HepG2 (cell line): ENCODE data around the gene RTEL1. TPM values are rescaled to one million over a fixed set of nuclear protein-coding genes. Genes with fewer than 3 reads are reported as not detected.

Source experiments
- ATF2 ChIP-seq: sonication (generic); formaldehyde crosslinking; IDR thresholded peaks from 2 replicates; pipeline ENCODE4 v1.4.0; 2020; ENCODE audit warnings: missing genetic modification reagents
- ATF6 ChIP-seq: sonication (generic); formaldehyde crosslinking; conservative IDR thresholded peaks from 2 replicates; pipeline ENCODE4 v1.4.0; 2020; ENCODE audit warnings: missing genetic modification reagents
- BORCS8-MEF2B ChIP-seq: sonication (generic); formaldehyde crosslinking; IDR thresholded peaks from 2 replicates; pipeline ENCODE4 v1.8.0; 2022; ENCODE audit warnings: mild to moderate bottlenecking, missing genetic modification reagents
- GABPB1 ChIP-seq: IDR thresholded peaks from 2 replicates; pipeline ENCODE4 v1.6.1; 2016; ENCODE audit warnings: mild to moderate bottlenecking, missing genetic modification reagents, moderate library complexity, missing compliant biosample characterization
- GATA4 ChIP-seq: sonication (generic); IDR thresholded peaks from 2 replicates; pipeline ENCODE4 v1.6.1; 2016; ENCODE audit warnings: antibody characterized with exemption, low read depth, borderline replicate concordance
- GFI1 ChIP-seq: sonication (generic); formaldehyde crosslinking; IDR thresholded peaks from 2 replicates; pipeline ENCODE4 v1.5.0; 2020; ENCODE audit warnings: missing genetic modification reagents, mild to moderate bottlenecking, borderline replicate concordance
- GMEB1 ChIP-seq: sonication (generic); formaldehyde crosslinking; IDR thresholded peaks from 2 replicates; pipeline ENCODE4 v1.5.1; 2020; ENCODE audit warnings: missing genetic modification reagents, mild to moderate bottlenecking, borderline replicate concordance
- HOXA7 ChIP-seq: sonication (generic); formaldehyde crosslinking; IDR thresholded peaks from 2 replicates; pipeline ENCODE4 v1.8.1; 2022; ENCODE audit warnings: mild to moderate bottlenecking, missing genetic modification reagents, moderate library complexity
- IKZF5 ChIP-seq: IDR thresholded peaks from 2 replicates; pipeline ENCODE4 v1.6.1; 2018; ENCODE audit warnings: missing genetic modification reagents, mild to moderate bottlenecking, missing compliant biosample characterization
- KDM4B ChIP-seq: sonication (generic); formaldehyde crosslinking; IDR thresholded peaks from 2 replicates; pipeline ENCODE4 v1.4.0; 2020; ENCODE audit warnings: missing genetic modification reagents
- POLR2A ChIP-seq, 2 experiments: IDR thresholded peaks; 2 replicates each; pipeline ENCODE4 v1.6.1; 2011; ENCODE audit warnings: low read depth in 2 of 2, low read length in 2 of 2, mild to moderate bottlenecking in 1 of 2, moderate library complexity in 1 of 2; ENCODE audit not compliant: insufficient read depth in 1 of 2
- THAP9 ChIP-seq: sonication (generic); formaldehyde crosslinking; IDR thresholded peaks from 2 replicates; pipeline ENCODE4; 2020; ENCODE audit warnings: missing genetic modification reagents, mild to moderate bottlenecking, borderline replicate concordance
- XBP1 ChIP-seq: sonication (generic); formaldehyde crosslinking; IDR thresholded peaks from 2 replicates; pipeline ENCODE4 v1.5.0; 2020; ENCODE audit warnings: missing genetic modification reagents
- ZMAT3 ChIP-seq: sonication (generic); formaldehyde crosslinking; conservative IDR thresholded peaks from 2 replicates; pipeline ENCODE4 v1.7.0; 2021; ENCODE audit warnings: missing genetic modification reagents
- ZNF512 ChIP-seq: sonication (generic); formaldehyde crosslinking; IDR thresholded peaks from 2 replicates; pipeline ENCODE4 v1.4.0; 2020; ENCODE audit warnings: mild to moderate bottlenecking, missing genetic modification reagents
- ZNF788 ChIP-seq: sonication (generic); formaldehyde crosslinking; IDR thresholded peaks from 2 replicates; pipeline ENCODE4 v1.5.0; 2020; ENCODE audit warnings: mild to moderate bottlenecking, missing genetic modification reagents, borderline replicate concordance
- ZNF792 ChIP-seq: IDR thresholded peaks from 2 replicates; pipeline ENCODE4 v1.6.1; 2016
- ZNF878 ChIP-seq: sonication (generic); formaldehyde crosslinking; IDR thresholded peaks from 2 replicates; pipeline ENCODE4 v1.8.1; 2023; ENCODE audit warnings: mild to moderate bottlenecking, missing genetic modification reagents, moderate library complexity
- polyA plus RNA-seq, 8 experiments: library from polyadenylated mRNA; depleted of rRNA in 3 of 8; stranded (reverse) in 7 of 8; unstranded in 1 of 8; fragments of >200 nt; fragmentation: Illumina TruSeq in 4 of 8; extraction: Trizol in 4 of 8; gene quantifications; 2 replicates each; pipeline versions ENCODE4 v1.2.1 to v1.2.3, GENCODE V29; 2011 to 2016; ENCODE audit warnings: low read depth in 4 of 8, missing spikeins in 1 of 8, mixed read lengths in 1 of 8; ENCODE audit not compliant: insufficient read depth in 1 of 8
- total RNA-seq, 5 experiments: library from RNA; depleted of rRNA; stranded (reverse); fragments of >200 nt; fragmentation: Illumina TruSeq; extraction: Trizol; gene quantifications; 2 replicates each; pipeline ENCODE4 v1.2.3, GENCODE V29; 2016; ENCODE audit warnings: low read depth in 1 of 5

RTEL1 gene
- total and polyA plus RNA-seq, 2 of the 13 experiments (the other 11 are each of a cell fraction or from before 2014, with no cell fraction given), result 21.8 to 36.4 TPM

- TF ChIP-seq THAP9, result peak; percentile 70; the same call in 1 of the 2 replicates
- TF ChIP-seq IKZF5 (CRISPR knock-in tag), result peak; percentile 81
- peak; percentile 98 for TF ChIP-seq BORCS8-MEF2B
- peak; percentile 73; the same call in 1 of the 2 replicates for TF ChIP-seq ZMAT3
- peak; percentile 87; the same call in 1 of the 2 replicates for TF ChIP-seq ZNF788
- TF ChIP-seq GFI1 (CRISPR knock-in tag), result no peak
- TF ChIP-seq ZNF792 (CRISPR knock-in tag), result peak; percentile 94
- TF ChIP-seq HOXA7 (CRISPR knock-in tag), result peak; percentile 83; the same call in 1 of the 2 replicates
- peak; percentile 88 for TF ChIP-seq GABPB1
- TF ChIP-seq POLR2A (IDR thresholded peaks at IDR 0.05; ENCODE audit: insufficient read depth in 1 of 2, low read depth in 2 of 2, low read length in 2 of 2), result peak; percentile 77 to 93
- TF ChIP-seq ATF2 (CRISPR knock-in tag), result peak; percentile 79
- TF ChIP-seq ZNF878, result no peak
- TF ChIP-seq XBP1 (CRISPR knock-in tag), result peak; percentile 73; the same call in 1 of the 2 replicates
- 0 out of 2 replicates have a peak, but pooled peaks have one; percentile 70 for TF ChIP-seq ATF6 (CRISPR knock-in tag)
- peak; percentile 64; the same call in 1 of the 2 replicates for TF ChIP-seq ZNF512 (CRISPR knock-in tag)
- TF ChIP-seq KDM4B (CRISPR knock-in tag), result peak; percentile 82; the same call in 1 of the 2 replicates
- no peak; the same call in 1 of the 2 replicates for TF ChIP-seq GATA4
- TF ChIP-seq GMEB1 (CRISPR knock-in tag), result peak; percentile 96
Measured at GRCh38 chr20:63627129-63627750, 30.9 kb upstream of the RTEL1 start (continued).
